ENCODE data around the gene ITGA1. TPM values are rescaled to one million over a fixed set of nuclear protein-coding genes. Genes with fewer than 3 reads are reported as not detected.

Gene ITGA1
- total RNA-seq, 1 donor from 2014 or later: 3.2 TPM

DNA sequence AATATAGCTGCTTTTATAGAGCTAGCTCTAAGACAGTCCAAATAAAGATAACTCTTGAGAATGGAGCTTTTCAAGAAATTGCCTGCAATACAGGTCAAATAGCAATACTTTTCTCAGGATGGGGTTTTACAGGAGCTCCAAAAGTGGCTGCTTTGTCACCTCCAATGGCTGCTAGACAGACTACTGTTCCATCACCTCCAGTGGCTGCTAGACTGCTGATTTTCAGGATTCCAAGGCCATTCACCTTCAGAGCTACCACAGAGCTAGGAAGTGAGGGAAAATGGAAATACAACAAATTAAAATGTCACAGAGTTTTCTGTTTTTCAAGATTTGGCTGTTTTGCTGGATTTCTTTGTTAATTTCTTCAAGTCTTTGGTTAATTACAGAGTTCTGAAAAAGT is 8.5 kb upstream of the ITGA1 start:
- no peak for DNase-seq (ENCODE audit: low read depth)
- TF ChIP-seq, protein P1, sequence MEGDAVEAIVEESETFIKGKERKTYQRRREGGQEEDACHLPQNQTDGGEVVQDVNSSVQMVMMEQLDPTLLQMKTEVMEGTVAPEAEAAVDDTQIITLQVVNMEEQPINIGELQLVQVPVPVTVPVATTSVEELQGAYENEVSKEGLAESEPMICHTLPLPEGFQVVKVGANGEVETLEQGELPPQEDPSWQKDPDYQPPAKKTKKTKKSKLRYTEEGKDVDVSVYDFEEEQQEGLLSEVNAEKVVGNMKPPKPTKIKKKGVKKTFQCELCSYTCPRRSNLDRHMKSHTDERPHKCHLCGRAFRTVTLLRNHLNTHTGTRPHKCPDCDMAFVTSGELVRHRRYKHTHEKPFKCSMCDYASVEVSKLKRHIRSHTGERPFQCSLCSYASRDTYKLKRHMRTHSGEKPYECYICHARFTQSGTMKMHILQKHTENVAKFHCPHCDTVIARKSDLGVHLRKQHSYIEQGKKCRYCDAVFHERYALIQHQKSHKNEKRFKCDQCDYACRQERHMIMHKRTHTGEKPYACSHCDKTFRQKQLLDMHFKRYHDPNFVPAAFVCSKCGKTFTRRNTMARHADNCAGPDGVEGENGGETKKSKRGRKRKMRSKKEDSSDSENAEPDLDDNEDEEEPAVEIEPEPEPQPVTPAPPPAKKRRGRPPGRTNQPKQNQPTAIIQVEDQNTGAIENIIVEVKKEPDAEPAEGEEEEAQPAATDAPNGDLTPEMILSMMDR (conservative IDR thresholded peaks at IDR 0.05; ENCODE audit: low read depth, low read length): no peak
- no peak overlapping the region for H3K4me3 ChIP-seq (ENCODE audit: low read depth, low read length)

DNA sequence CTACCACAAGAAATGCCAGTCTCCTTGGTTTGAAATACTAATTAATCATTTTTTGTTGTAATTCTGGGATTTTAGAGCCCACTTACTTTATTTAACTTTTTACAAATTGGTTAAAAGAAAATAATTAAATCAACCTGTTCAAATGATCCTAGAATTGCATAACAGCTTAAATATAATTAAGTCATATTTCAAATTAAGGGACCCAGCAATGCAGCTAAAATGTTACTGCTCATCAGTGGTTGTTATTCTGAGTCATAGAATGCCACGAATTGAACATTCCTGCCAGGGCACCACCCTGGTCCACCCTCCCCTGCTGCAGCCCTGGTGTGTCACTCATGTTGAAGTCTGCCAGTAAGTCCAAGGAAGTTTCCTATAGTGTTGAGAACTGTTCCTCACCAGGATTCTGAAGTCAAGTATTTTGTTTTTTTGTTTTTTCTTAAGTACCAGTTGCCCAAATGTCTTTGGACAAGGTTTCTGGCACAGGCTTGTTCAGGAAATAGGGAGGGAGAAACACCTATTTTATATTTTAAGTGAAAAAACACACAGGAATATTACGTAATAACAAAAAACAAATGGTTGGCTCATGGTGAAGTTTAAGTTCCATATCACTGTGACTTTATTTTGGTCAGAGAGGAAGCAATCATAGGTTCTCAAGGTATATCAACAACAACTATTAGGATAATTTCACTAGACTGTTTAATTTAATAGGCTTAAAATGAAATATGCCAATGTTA is 4.3 kb upstream of the ITGA1 start:
- H3K4me3 ChIP-seq (ENCODE audit: low read depth, low read length): no peak overlapping the region
- TF ChIP-seq, protein P1 (conservative IDR thresholded peaks at IDR 0.05; ENCODE audit: low read depth, low read length): no peak
- no peak for DNase-seq (ENCODE audit: low read depth)

DNA sequence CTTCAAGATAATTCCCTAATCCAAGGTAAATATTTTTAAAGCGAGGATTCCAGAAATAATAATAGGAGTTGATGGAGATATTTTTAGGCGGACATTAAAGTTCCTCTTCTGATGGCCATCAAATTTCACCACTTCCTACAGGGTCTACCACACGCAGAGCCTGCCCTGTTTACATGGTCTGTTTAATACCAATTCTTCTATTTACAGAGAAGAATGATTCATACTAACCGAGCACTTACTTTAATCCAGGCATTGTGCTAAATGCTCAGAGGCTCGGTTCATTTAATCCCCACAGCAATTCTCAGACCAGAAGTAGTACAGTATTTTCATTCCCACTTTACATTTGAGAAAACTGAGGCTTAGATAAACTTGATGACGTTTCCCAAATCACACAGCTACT is 3.0 kb upstream of the ITGA1 start:
- DNase-seq (ENCODE audit: low read depth): no peak
- H3K4me3 ChIP-seq (ENCODE audit: low read depth, low read length): no peak overlapping the region
- TF ChIP-seq, protein P1 (conservative IDR thresholded peaks at IDR 0.05; ENCODE audit: low read depth, low read length): no peak

DNA sequence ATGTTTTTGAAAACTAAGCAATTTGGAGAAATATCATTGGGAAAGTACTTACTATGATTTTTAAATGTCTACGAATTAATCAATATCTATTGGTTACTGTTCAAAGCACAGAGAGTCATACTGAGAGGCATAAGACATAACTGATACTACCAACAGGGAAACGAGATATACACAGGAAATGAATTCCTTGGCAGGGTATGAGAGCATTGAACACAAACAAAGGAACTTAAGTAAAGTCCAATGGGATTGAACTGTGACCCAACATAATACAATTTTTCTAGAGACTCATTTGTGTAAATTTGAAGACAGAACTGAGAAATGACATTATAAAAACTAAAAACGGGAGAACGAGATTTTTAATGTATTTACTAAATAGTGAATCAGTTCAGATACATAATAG is 1.3 kb upstream of the ITGA1 start:
- TF ChIP-seq, protein P1 (conservative IDR thresholded peaks at IDR 0.05; ENCODE audit: low read depth, low read length): no peak
- DNase-seq (ENCODE audit: low read depth): no peak
- no peak overlapping the region for H3K4me3 ChIP-seq (ENCODE audit: low read depth, low read length)

DNA sequence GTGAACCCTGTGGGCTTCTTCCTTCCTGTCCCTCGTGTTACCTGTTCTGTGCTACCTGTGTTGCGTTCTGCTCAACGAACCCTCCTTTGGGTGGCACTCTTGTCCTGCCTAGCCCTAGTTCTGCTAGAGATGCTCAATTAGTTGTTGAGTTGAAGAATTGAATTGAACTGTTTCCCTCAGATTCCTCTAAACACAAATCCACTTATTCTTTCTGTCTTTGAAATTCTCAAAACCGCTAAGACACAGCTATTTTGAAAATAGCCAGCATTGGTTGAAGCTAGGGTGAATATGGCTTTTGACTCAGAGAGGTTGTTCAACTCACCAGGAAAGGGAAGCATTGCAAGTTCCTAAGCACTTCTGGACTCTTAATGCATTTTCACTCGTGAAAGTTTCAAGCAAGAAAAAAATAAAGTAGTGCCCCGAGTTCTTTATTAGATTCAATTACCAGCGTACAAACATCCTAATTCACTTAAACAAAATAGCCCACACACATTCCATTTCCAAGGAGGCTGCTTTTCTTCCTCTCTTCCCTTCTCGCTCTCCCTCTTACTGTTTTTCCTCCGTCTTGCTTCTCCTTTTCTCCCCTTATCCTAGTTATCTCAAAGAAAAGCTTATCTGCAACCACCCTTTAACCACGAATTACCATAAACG is 642 bp upstream of the ITGA1 start:
- no peak for DNase-seq (ENCODE audit: low read depth)
- TF ChIP-seq, protein P1 (conservative IDR thresholded peaks at IDR 0.05; ENCODE audit: low read depth, low read length): peak; percentile 71
- peak overlapping the region; percentile 63 for H3K4me3 ChIP-seq (ENCODE audit: low read depth, low read length)

DNA sequence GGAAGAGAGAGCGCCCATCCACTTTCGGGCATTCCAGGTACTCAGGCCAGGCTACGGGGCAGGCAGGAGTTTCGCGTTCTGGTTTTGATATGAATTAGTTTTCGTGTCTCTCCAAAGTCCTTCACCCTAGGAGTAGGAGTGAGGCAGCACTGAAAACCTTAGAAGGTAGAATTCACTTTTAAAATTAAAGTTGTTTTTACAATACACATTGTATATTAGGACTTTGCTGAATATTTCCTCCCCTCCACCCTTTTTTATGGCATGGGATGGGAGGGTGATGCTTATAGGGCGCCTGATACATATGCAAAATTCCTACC is 747 bp downstream of the ITGA1 start:
- TF ChIP-seq, protein P1 (conservative IDR thresholded peaks at IDR 0.05; ENCODE audit: low read depth, low read length): no peak

DNA sequence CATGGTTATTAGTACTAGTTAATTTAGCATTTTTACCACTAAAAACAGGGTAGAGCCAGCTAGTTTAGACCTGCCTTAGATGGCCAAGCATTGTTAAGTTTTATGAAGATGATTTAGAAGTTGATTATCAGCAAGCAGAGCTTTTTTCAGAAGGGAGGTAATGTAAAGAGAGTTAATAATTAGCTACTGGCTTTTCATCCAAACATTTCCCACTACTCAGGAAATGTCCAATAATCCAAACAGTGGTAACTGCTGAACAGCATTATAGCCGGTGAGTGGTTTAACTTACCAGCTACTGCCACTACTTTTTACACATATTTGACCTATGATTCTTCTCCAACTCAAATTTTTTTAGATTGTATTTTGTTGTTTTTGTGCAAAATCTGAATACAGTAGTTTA is 1.7 kb downstream of the ITGA1 start:
- TF ChIP-seq, protein P1 (conservative IDR thresholded peaks at IDR 0.05; ENCODE audit: low read depth, low read length): no peak
- peak overlapping the region; percentile 63 for H3K4me3 ChIP-seq (ENCODE audit: low read depth, low read length)

More for the DNA sequence above, 747 bp downstream of the ITGA1 start:
- no peak for DNase-seq (ENCODE audit: low read depth)
- peak overlapping the region; percentile 63 for H3K4me3 ChIP-seq (ENCODE audit: low read depth, low read length)

More for the DNA sequence above, 1.7 kb downstream of the ITGA1 start:
- no peak for DNase-seq (ENCODE audit: low read depth)

Data from epithelial cell of proximal tubule (primary cell).